Stimulated activated CD4-positive, alpha-beta T cell treated with anti-CD3 and anti-CD28 coated beads, Interleukin-15, amount 100 ng/mL, for 48 hours (primary cell): Measurements from ENCODE around the gene DSCAML1.

Source experiments
- DNase-seq, 2 donors: peaks; one replicate each; pipeline ENCODE4 v3.0.0-alpha.2; 2020; ENCODE audit warnings: low read depth in 2 of 2

The DSCAML1 gene

GRCh38 chr11:117690484-117691217 is 106.4 kb downstream of the DSCAML1 start:
- no peak for DNase-seq

- DNase-seq = no peak
Observed at GRCh38 chr11:117688255-117688797, 108.7 kb downstream of the DSCAML1 start.

- DNase-seq = no peak
Observed at GRCh38 chr11:117687776-117688175, 109.2 kb downstream of the DSCAML1 start.

- DNase-seq = no peak
Observed at GRCh38 chr11:117686711-117687110, 110.3 kb downstream of the DSCAML1 start.

- DNase-seq = no peak
Observed at GRCh38 chr11:117685566-117685965, 111.5 kb downstream of the DSCAML1 start.

GRCh38 chr11:117684731-117685130 is 112.3 kb downstream of the DSCAML1 start:
- no peak for DNase-seq

GRCh38 chr11:117684111-117684510 is 112.9 kb downstream of the DSCAML1 start:
- no peak for DNase-seq

GRCh38 chr11:117681438-117681837 is 115.6 kb downstream of the DSCAML1 start:
- DNase-seq = no peak

- no peak for DNase-seq
Observed at GRCh38 chr11:117679461-117679860, 117.6 kb downstream of the DSCAML1 start.

GRCh38 chr11:117678658-117679406 is 118.2 kb downstream of the DSCAML1 start:
- no peak for DNase-seq

- DNase-seq = no peak
Observed at GRCh38 chr11:117677729-117678310, 119.2 kb downstream of the DSCAML1 start.

GRCh38 chr11:117676501-117676900 is 120.5 kb downstream of the DSCAML1 start:
- DNase-seq = no peak

GRCh38 chr11:117673602-117674001 is 123.4 kb downstream of the DSCAML1 start:
- no peak for DNase-seq

- DNase-seq = no peak
Observed at GRCh38 chr11:117671370-117671769, 125.6 kb downstream of the DSCAML1 start.

- no peak for DNase-seq
Observed at GRCh38 chr11:117670924-117671323, 126.1 kb downstream of the DSCAML1 start.

- no peak for DNase-seq
Observed at GRCh38 chr11:117670443-117670842, 126.6 kb downstream of the DSCAML1 start.

GRCh38 chr11:117669616-117670015 is 127.4 kb downstream of the DSCAML1 start:
- DNase-seq = no peak

- no peak for DNase-seq
Observed at GRCh38 chr11:117669062-117669461, 128.0 kb downstream of the DSCAML1 start.

- DNase-seq = no peak
Observed at GRCh38 chr11:117668321-117668751, 128.7 kb downstream of the DSCAML1 start.

GRCh38 chr11:117664897-117665296 is 132.1 kb downstream of the DSCAML1 start:
- no peak for DNase-seq

GRCh38 chr11:117663821-117664220 is 133.2 kb downstream of the DSCAML1 start:
- DNase-seq = no peak

GRCh38 chr11:117663414-117663813 is 133.6 kb downstream of the DSCAML1 start:
- DNase-seq = no peak
